IgD-negative memory B cell (primary cell): Measurements from ENCODE around the gene TMEM220. TPM values are rescaled to one million over a fixed set of nuclear protein-coding genes. Genes with fewer than 3 reads are reported as not detected.

ENCODE experiments used
- H3K27ac Mint-ChIP-seq, 3 donors: one replicate each; pipeline ENCODE4 v1.8.0; 2020 to 2022; ENCODE audit warnings: mild to moderate bottlenecking in 3 of 3, mixed read lengths in 3 of 3, moderate library complexity in 1 of 3
- H3K27me3 Mint-ChIP-seq: one replicate; pipeline ENCODE4 v1.8.0; 2021; ENCODE audit warnings: mixed read lengths
- H3K36me3 Mint-ChIP-seq: one replicate; pipeline ENCODE4 v1.8.0; 2020; ENCODE audit warnings: mild to moderate bottlenecking, mixed read lengths
- H3K4me1 Mint-ChIP-seq, 3 donors: one replicate each; pipeline ENCODE4 v1.8.0; 2020 to 2022; ENCODE audit warnings: mixed read lengths in 3 of 3, mild to moderate bottlenecking in 1 of 3
- H3K4me3 Mint-ChIP-seq, 4 donors: one replicate each; pipeline ENCODE4 v1.8.0; 2020 to 2022; ENCODE audit warnings: mild to moderate bottlenecking in 4 of 4, mixed read lengths in 4 of 4, moderate library complexity in 3 of 4
- H3K9me3 Mint-ChIP-seq, 3 donors: one replicate each; pipeline ENCODE4 v1.8.0; 2020 to 2021; ENCODE audit warnings: mixed read lengths in 3 of 3, mild to moderate bottlenecking in 1 of 3
- polyA plus RNA-seq: library from polyadenylated mRNA; unstranded; fragments of 300-500 nt; fragmentation: Illumina TruSeq; gene quantifications from one replicate; pipeline ENCODE4 v1.2.3, GENCODE V29; 2021

The TMEM220 gene
- 3.6 TPM for polyA plus RNA-seq

GRCh38 chr17:10729334-10730193 is at the start of gene TMEM220:
TSS of gene TMEM220 (minus strand) at chr17:10730023. CDS start at chr17:10729851, 172 bp downstream.
- Mint-ChIP-seq H3K27me3 (peaks cover 10% of the 10 kb centered on the region), H3K27ac (peak within 1 kb of the TSS in 1 of 3 donors; percentile 62), H3K36me3 (no peaks in the 10 kb centered on the region), H3K4me1 (peaks cover 3 to 9% (median 8%) of the 10 kb centered on the region in 3 donors), H3K9me3 (no peaks in the 10 kb centered on the region), H3K4me3 (peak within 1 kb of the TSS; percentile 87 to 94 (median 90))

DNA sequence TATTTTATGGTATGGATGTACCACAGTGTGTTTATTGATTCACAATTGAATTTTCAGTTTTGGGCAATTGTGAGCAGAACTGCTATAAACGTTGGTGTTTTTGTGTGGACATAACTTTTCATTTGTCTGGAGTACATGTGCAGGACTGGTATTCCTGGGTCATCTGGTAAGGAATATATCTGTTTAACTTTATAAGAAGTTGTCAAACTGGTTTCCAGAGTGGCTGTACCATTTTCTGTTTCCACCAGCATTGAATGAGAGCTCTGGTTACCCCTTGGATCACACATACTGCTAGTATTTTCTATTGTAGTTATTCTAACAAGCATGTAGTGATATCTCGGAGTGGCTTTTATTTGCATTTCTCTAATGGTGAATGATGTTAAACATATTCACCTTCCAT is 49.8 kb upstream of the TMEM220 start:
- Mint-ChIP-seq H3K4me3 (no peak overlapping the region), H3K9me3 (peaks cover 2 to 11% (median 11%) of the 10 kb centered on the region in 3 donors), H3K27ac (no peak overlapping the region), H3K4me1 (peaks cover 0 to 3% (median 0%) of the 10 kb centered on the region in 3 donors), H3K36me3 (no peaks in the 10 kb centered on the region), H3K27me3 (peaks cover 1% of the 10 kb centered on the region)

GRCh38 chr17:10777890-10778289 is 48.1 kb upstream of the TMEM220 start:
- peaks cover 1% of the 10 kb centered on the region for H3K27me3 Mint-ChIP-seq

DNA sequence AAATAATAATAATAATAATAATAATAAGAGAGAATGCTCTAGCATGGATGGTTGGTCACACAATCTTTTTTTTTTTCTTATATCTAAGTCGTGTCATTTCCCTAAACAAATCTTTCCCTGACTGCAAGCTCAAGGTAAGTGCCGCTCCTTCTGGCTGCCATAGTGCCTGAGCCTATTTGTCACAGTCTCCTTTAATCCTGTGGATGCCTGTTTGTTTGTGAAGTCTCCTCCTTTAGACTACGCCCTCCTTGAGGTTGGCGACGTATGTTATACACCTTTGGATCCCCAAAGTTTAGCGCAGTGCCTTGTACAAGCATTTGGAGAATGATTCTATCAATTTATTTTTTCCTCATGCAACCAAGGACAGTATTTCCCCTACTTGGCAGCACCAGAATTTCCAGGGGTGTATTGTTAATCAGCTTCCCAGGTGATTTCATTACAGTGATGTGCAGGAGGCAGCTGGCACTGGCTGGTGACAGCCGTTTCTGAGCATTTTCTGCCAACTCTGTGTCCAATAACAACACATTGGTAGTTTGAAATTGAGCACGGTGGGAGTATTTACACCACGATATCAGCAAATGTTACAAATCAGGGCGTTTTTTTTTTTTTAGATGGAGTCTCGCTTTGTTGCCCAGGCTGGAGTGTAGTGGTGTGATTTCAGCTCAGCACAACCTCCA is 47.4 kb upstream of the TMEM220 start:
- Mint-ChIP-seq H3K27me3 (peaks cover 1% of the 10 kb centered on the region), H3K27ac (no peak overlapping the region), H3K9me3 (peaks cover 4 to 9% (median 4%) of the 10 kb centered on the region in 3 donors), H3K4me1 (peaks cover 0 to 3% (median 0%) of the 10 kb centered on the region in 3 donors), H3K36me3 (no peaks in the 10 kb centered on the region), H3K4me3 (no peak overlapping the region)

More at GRCh38 chr17:10777890-10778289, 48.1 kb upstream of the TMEM220 start:
- H3K27ac Mint-ChIP-seq = no peak overlapping the region
- no peaks in the 10 kb centered on the region for H3K36me3 Mint-ChIP-seq
- H3K4me3 Mint-ChIP-seq = no peak overlapping the region
- peaks cover 0 to 3% (median 0%) of the 10 kb centered on the region in 3 donors for H3K4me1 Mint-ChIP-seq
- peaks cover 2 to 6% (median 6%) of the 10 kb centered on the region in 3 donors for H3K9me3 Mint-ChIP-seq

DNA sequence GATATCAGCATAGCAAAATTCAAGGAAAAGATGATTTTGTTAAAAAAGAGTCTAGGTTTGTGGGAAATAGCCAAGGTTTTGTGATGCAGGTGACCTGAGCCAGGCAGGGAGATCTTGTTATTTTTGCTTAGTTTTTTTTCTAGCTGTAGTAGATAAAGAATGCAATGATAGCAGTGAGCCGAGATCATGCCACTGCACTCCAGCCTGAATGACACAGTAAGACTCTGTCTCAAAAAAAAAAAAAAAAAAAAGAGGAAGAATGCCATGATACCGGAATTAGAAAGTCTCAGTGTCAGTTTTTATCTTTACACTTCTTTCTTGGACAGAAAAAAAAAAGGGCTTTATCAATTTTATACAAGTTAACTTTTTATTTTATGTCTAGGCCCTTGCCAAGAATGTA is 46.6 kb upstream of the TMEM220 start:
- Mint-ChIP-seq H3K36me3 (no peaks in the 10 kb centered on the region), H3K4me3 (no peak overlapping the region), H3K4me1 (peaks cover 0 to 3% (median 0%) of the 10 kb centered on the region in 3 donors), H3K9me3 (peaks cover 4 to 11% (median 7%) of the 10 kb centered on the region in 3 donors), H3K27ac (no peak overlapping the region), H3K27me3 (peaks cover 3% of the 10 kb centered on the region)

DNA sequence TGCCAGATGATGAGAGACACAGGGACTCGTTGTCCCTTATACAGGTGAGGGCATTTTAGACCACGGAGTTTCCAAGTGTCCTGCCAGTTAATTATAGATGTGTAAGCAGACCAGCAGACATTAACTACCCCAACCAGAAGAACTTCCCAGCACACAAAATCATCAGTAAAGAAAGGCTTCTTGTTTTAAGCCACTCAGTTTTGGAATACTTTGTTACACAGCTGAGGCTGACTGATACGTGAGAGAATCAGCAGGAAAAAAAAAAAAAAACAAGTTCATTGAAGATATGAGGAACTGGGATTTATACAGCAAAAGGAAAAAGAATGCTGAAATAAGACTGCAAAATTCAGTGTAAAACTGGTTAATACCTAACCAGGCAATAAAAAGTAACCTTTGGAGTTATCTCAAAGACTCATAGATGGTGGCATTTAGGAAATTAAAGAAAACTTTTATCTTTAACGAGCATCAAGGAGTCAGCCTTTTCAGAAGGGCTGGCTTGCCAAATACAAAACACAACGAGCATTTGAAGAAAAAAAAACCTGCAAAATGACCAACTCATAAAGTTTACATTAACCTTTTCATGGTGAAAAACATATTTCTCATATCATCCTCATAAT is 46.0 kb upstream of the TMEM220 start:
- peaks cover 0 to 3% (median 0%) of the 10 kb centered on the region in 3 donors for H3K4me1 Mint-ChIP-seq
- no peaks in the 10 kb centered on the region for H3K36me3 Mint-ChIP-seq
- no peak overlapping the region for H3K27ac Mint-ChIP-seq
- peaks cover 4 to 13% (median 6%) of the 10 kb centered on the region in 3 donors for H3K9me3 Mint-ChIP-seq
- H3K27me3 Mint-ChIP-seq = peaks cover 3% of the 10 kb centered on the region
- H3K4me3 Mint-ChIP-seq = no peak overlapping the region

DNA sequence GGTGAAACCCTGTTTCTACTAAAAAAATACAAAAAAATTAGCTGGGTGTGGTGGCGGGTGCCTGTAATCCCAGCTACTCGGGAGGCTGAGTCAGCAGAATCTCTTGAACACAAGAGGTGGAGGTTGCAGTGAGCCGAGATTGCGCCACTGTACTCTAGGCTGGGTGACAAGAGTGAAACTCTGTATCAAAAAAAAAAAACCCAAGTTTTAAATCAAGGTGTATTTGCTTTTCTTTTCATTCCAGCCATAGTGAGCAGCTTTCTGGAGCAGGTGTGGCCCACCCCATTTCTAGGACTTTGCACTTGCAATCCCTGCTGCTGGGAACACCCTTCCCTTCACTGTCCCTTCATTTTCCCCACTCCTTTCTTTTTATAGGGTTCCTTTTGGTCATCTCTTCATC is 45.2 kb upstream of the TMEM220 start:
- Mint-ChIP-seq H3K27me3 (peaks cover 3% of the 10 kb centered on the region), H3K27ac (no peak overlapping the region), H3K36me3 (no peaks in the 10 kb centered on the region), H3K9me3 (peaks cover 4 to 13% (median 6%) of the 10 kb centered on the region in 3 donors), H3K4me1 (peaks cover 0 to 3% (median 0%) of the 10 kb centered on the region in 3 donors), H3K4me3 (no peak overlapping the region)

GRCh38 chr17:10773391-10773790 is 43.6 kb upstream of the TMEM220 start:
- peaks cover 3% of the 10 kb centered on the region for H3K27me3 Mint-ChIP-seq
- no peaks in the 10 kb centered on the region for H3K36me3 Mint-ChIP-seq
- peaks cover 0 to 3% (median 0%) of the 10 kb centered on the region in 3 donors for H3K4me1 Mint-ChIP-seq
- peaks cover 4 to 13% (median 9%) of the 10 kb centered on the region in 3 donors for H3K9me3 Mint-ChIP-seq
- no peak overlapping the region for H3K27ac Mint-ChIP-seq
- H3K4me3 Mint-ChIP-seq = no peak overlapping the region

DNA sequence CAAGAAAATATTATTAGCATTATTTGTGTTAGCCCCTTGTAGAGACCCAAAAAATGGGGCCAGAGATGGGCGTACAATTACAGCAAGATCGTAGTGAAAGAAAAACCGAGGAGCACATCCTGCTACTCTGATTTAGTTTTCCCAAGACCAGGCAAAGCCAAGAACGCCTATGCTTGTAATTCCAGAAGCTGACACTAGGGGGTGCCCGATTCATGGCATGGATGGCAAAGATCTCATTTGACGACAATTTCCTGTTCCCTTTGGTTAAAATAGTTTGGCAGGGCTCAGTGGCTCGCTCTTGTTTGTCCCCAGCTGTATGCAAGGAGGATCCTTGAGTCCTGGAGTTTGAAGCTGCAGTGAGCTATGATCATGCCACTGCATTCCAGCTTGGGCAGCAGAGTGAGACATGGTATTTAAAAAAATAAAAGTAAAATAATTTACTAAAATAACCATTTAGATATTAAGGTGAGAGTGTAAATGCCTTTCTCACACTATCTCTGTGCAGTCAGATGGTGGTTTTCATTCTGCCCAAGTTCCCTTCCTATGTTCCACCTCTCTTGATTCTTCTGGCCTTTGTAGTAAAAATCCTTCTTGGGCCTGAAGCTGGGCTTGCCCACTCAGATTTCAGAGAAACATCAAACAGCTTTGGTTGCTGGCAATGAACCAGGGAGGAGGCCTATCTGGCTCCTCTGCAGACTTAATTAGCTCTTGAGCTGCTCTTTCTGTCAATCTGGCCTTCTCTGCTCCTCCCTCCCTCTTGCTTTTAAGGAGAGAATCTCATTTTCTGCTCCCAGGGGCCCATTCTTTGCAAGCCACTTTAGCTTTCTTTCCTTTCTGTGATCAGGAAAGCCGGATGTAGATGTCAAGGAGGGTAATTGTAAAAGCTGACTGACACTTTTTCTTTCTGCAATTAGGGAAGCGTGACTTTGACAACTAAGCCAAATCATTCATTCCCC is 42.9 kb upstream of the TMEM220 start:
- peaks cover 4 to 13% (median 9%) of the 10 kb centered on the region in 3 donors for H3K9me3 Mint-ChIP-seq
- H3K4me3 Mint-ChIP-seq = peak overlapping the region in 1 of 4 donors; percentile 43
- H3K27ac Mint-ChIP-seq = no peak overlapping the region
- no peaks in the 10 kb centered on the region for H3K36me3 Mint-ChIP-seq
- H3K27me3 Mint-ChIP-seq = peaks cover 3% of the 10 kb centered on the region
- H3K4me1 Mint-ChIP-seq = peaks cover 0 to 3% (median 0%) of the 10 kb centered on the region in 3 donors

GRCh38 chr17:10771148-10771547 is 41.3 kb upstream of the TMEM220 start:
- Mint-ChIP-seq H3K9me3 (peaks cover 4 to 20% (median 9%) of the 10 kb centered on the region in 3 donors), H3K4me3 (no peak overlapping the region), H3K4me1 (peaks cover 0 to under 1% (median 0%) of the 10 kb centered on the region in 3 donors), H3K27me3 (peaks cover 3% of the 10 kb centered on the region), H3K27ac (no peak overlapping the region), H3K36me3 (peaks cover 1% of the 10 kb centered on the region)

- H3K27me3 Mint-ChIP-seq = peaks cover 2% of the 10 kb centered on the region
- H3K27ac Mint-ChIP-seq = no peak overlapping the region
- H3K9me3 Mint-ChIP-seq = peaks cover 2 to 19% (median 9%) of the 10 kb centered on the region in 3 donors
- H3K36me3 Mint-ChIP-seq = peaks cover 1% of the 10 kb centered on the region
- H3K4me3 Mint-ChIP-seq = no peak overlapping the region
- no peaks in the 10 kb centered on the region for H3K4me1 Mint-ChIP-seq
Measured at GRCh38 chr17:10769840-10770239, 40.0 kb upstream of the TMEM220 start.

- H3K27me3 Mint-ChIP-seq = peaks cover 2% of the 10 kb centered on the region
- no peak overlapping the region for H3K4me3 Mint-ChIP-seq
- no peaks in the 10 kb centered on the region for H3K4me1 Mint-ChIP-seq
- peaks cover 2 to 19% (median 9%) of the 10 kb centered on the region in 3 donors for H3K9me3 Mint-ChIP-seq
- peaks cover 1% of the 10 kb centered on the region for H3K36me3 Mint-ChIP-seq
- no peak overlapping the region for H3K27ac Mint-ChIP-seq
Measured at GRCh38 chr17:10768750-10769251, 39.0 kb upstream of the TMEM220 start.

- Mint-ChIP-seq H3K36me3 (peaks cover 1% of the 10 kb centered on the region), H3K4me1 (no peaks in the 10 kb centered on the region), H3K27ac (no peak overlapping the region), H3K4me3 (no peak overlapping the region), H3K27me3 (peaks cover 2% of the 10 kb centered on the region), H3K9me3 (peaks cover 0 to 16% (median 6%) of the 10 kb centered on the region in 3 donors)
Measured at GRCh38 chr17:10767232-10767631, 37.4 kb upstream of the TMEM220 start.

GRCh38 chr17:10762037-10762436 is 32.2 kb upstream of the TMEM220 start:
- H3K4me1 Mint-ChIP-seq = no peaks in the 10 kb centered on the region
- H3K27ac Mint-ChIP-seq = no peak overlapping the region
- no peaks in the 10 kb centered on the region for H3K27me3 Mint-ChIP-seq
- H3K4me3 Mint-ChIP-seq = no peak overlapping the region
- peaks cover 0 to 8% (median 0%) of the 10 kb centered on the region in 3 donors for H3K9me3 Mint-ChIP-seq
- peaks cover 3% of the 10 kb centered on the region for H3K36me3 Mint-ChIP-seq
